Type B pancreatic cell (in vitro differentiated cells): ENCODE data around the gene HOXA4. TPM values are rescaled to one million over a fixed set of nuclear protein-coding genes. Genes with fewer than 3 reads are reported as not detected.

Experiments used
- DNase-seq: peaks from one replicate; pipeline ENCODE4 v3.0.0; 2021; ENCODE audit warnings: mixed read lengths; ENCODE audit not compliant: unreplicated experiment; ENCODE audit errors: extremely low spot score
- H3K27ac Mint-ChIP-seq: 2 replicates; pipeline ENCODE4 v1.8.0; 2021; ENCODE audit warnings: mild to moderate bottlenecking, mixed read lengths
- H3K27me3 Mint-ChIP-seq: 2 replicates; pipeline ENCODE4 v1.8.0; 2021; ENCODE audit warnings: mixed read lengths
- H3K36me3 Mint-ChIP-seq: 2 replicates; pipeline ENCODE4 v1.8.0; 2021; ENCODE audit warnings: mixed read lengths
- H3K4me1 Mint-ChIP-seq: one replicate; pipeline ENCODE4 v1.8.0; 2021; ENCODE audit warnings: mixed read lengths; ENCODE audit not compliant: unreplicated experiment
- H3K4me3 Mint-ChIP-seq: 2 replicates; pipeline ENCODE4 v1.8.0; 2021; ENCODE audit warnings: mild to moderate bottlenecking, mixed read lengths
- H3K9me3 Mint-ChIP-seq: 2 replicates; pipeline ENCODE4 v1.8.0; 2021; ENCODE audit warnings: mixed read lengths
- CTCF ChIP-seq: fragments of 200-600 bp; sonication (generic); conservative IDR thresholded peaks from 2 replicates; pipeline ENCODE4 v1.5.0; 2021; ENCODE audit warnings: antibody characterized with exemption, mild to moderate bottlenecking
- total RNA-seq: library from RNA; stranded (reverse); gene quantifications from 2 replicates; pipeline ENCODE4 v1.2.1, GENCODE V29; 2021; ENCODE audit warnings: low replicate concordance

The HOXA4 gene
- total RNA-seq, 1 donor from 2014 or later, result 28.5 TPM

GRCh38 chr7:27153526-27153925 is 23.0 kb upstream of the HOXA4 start:
- Mint-ChIP-seq H3K4me3 (peak overlapping the region; percentile 47), H3K27me3 (peaks cover 89% of the 10 kb centered on the region), H3K4me1 (peaks cover 29% of the 10 kb centered on the region), H3K27ac (no peak overlapping the region), H3K9me3 (peaks cover 5% of the 10 kb centered on the region), H3K36me3 (peaks cover 13% of the 10 kb centered on the region)
- TF ChIP-seq CTCF, result no peak
- DNase-seq, result peak; percentile 57

- H3K27me3 Mint-ChIP-seq, result peaks cover 89% of the 10 kb centered on the region
- H3K4me3 Mint-ChIP-seq, result peak overlapping the region; percentile 91
- H3K36me3 Mint-ChIP-seq, result peaks cover 10% of the 10 kb centered on the region
- no peak for DNase-seq
- H3K9me3 Mint-ChIP-seq, result no peaks in the 10 kb centered on the region
- no peak overlapping the region for H3K27ac Mint-ChIP-seq
- no peak for TF ChIP-seq CTCF
- H3K4me1 Mint-ChIP-seq, result peaks cover 30% of the 10 kb centered on the region
These were observed 22.4 kb upstream of the HOXA4 start for GRCh38 chr7:27152816-27153442.

GRCh38 chr7:27151931-27152815 is 21.6 kb upstream of the HOXA4 start, which contains the start of gene HOXA3:
Gene HOXA3, minus strand, starts transcription at chr7:27152583. Its CDS starts 41,943 bp downstream, at chr7:27110640.
- Mint-ChIP-seq H3K27me3 (peaks cover 86% of the 10 kb centered on the region), H3K36me3 (peaks cover 10% of the 10 kb centered on the region), H3K4me1 (peaks cover 27% of the 10 kb centered on the region), H3K27ac (peak within 1 kb of the TSS; percentile 65), H3K9me3 (no peaks in the 10 kb centered on the region), H3K4me3 (peak within 1 kb of the TSS; percentile 91)
- peak; percentile 68 for DNase-seq
- TF ChIP-seq CTCF, result no peak

GRCh38 chr7:27151341-27151930 is 20.9 kb upstream of the HOXA4 start:
- Mint-ChIP-seq H3K27ac (peak overlapping the region; percentile 65), H3K27me3 (peaks cover 87% of the 10 kb centered on the region), H3K4me1 (peaks cover 27% of the 10 kb centered on the region), H3K36me3 (peaks cover 12% of the 10 kb centered on the region), H3K9me3 (no peaks in the 10 kb centered on the region), H3K4me3 (peak overlapping the region; percentile 91)
- TF ChIP-seq CTCF, result no peak
- peak; percentile 67 for DNase-seq

GRCh38 chr7:27150568-27151340 is 20.2 kb upstream of the HOXA4 start:
- Mint-ChIP-seq H3K27ac (peak overlapping the region; percentile 65), H3K9me3 (no peaks in the 10 kb centered on the region), H3K27me3 (peaks cover 86% of the 10 kb centered on the region), H3K36me3 (peaks cover 18% of the 10 kb centered on the region), H3K4me1 (peaks cover 31% of the 10 kb centered on the region), H3K4me3 (peak overlapping the region; percentile 91)
- peak; percentile 88 for DNase-seq
- peak; percentile 89 for TF ChIP-seq CTCF
